ENCODE measurements around the gene RBP7.

GRCh38 chr1:10022656-10023055, 25.6 kb downstream of the RBP7 start:
- TF ChIP-seq CTCF (conservative IDR thresholded peaks at IDR 0.05; ENCODE audit: low read depth, low read length) = no peak
- TF ChIP-seq POLR2A (IDR thresholded peaks at IDR 0.05; ENCODE audit: low read depth, low read length) = no peak
- TF ChIP-seq MAZ (IDR thresholded peaks at IDR 0.05; ENCODE audit: borderline replicate concordance, low read depth, low read length) = no peak
